ENCODE measurements around the gene CAPN7.
"Not testable (repeated sequence)": the region's sequence is repeated elsewhere in the genome, so short reads cannot be mapped to it uniquely, and the experiment has no call there.

Gene CAPN7

GRCh38 chr3:15205934-15206661, at the start of gene CAPN7:
CAPN7 (plus strand) TSS chr3:15206246; CDS start chr3:15206496, 250 bp downstream.
- no peak for DNase-seq

- no peak for DNase-seq
Observed at GRCh38 chr3:15157441-15157840, 48.6 kb upstream of the CAPN7 start.

- DNase-seq, result no peak
Observed at GRCh38 chr3:15159501-15160136, 46.4 kb upstream of the CAPN7 start.

GRCh38 chr3:15160662-15161061, 45.4 kb upstream of the CAPN7 start:
- DNase-seq, result no peak

- DNase-seq, result no peak
Observed at GRCh38 chr3:15161133-15161532, 44.9 kb upstream of the CAPN7 start.

GRCh38 chr3:15163656-15164055, 42.4 kb upstream of the CAPN7 start:
- not testable (repeated sequence) for DNase-seq

GRCh38 chr3:15164340-15164739, 41.7 kb upstream of the CAPN7 start:
- no peak for DNase-seq

GRCh38 chr3:15165061-15165460, 41.0 kb upstream of the CAPN7 start:
- DNase-seq, result no peak

GRCh38 chr3:15166391-15166790, 39.7 kb upstream of the CAPN7 start:
- not testable (repeated sequence) for DNase-seq

- no peak for DNase-seq
Observed at GRCh38 chr3:15171096-15171495, 35.0 kb upstream of the CAPN7 start.

- DNase-seq, result no peak
Observed at GRCh38 chr3:15172806-15173205, 33.2 kb upstream of the CAPN7 start.

- no peak for DNase-seq
Observed at GRCh38 chr3:15174953-15175352, 31.1 kb upstream of the CAPN7 start.

- DNase-seq, result no peak
Observed at GRCh38 chr3:15175605-15176004, 30.4 kb upstream of the CAPN7 start.

- DNase-seq, result no peak
Observed at GRCh38 chr3:15180042-15180611, 25.9 kb upstream of the CAPN7 start.

- no peak for DNase-seq
Observed at GRCh38 chr3:15181511-15181910, 24.5 kb upstream of the CAPN7 start.

GRCh38 chr3:15181963-15182362, 24.1 kb upstream of the CAPN7 start:
- no peak for DNase-seq

- no peak for DNase-seq
Observed at GRCh38 chr3:15183011-15183410, 23.0 kb upstream of the CAPN7 start.

- no peak for DNase-seq
Observed at GRCh38 chr3:15185404-15185803, 20.6 kb upstream of the CAPN7 start.

GRCh38 chr3:15186101-15186476, 20.0 kb upstream of the CAPN7 start:
- no peak for DNase-seq

GRCh38 chr3:15186477-15187164, 19.4 kb upstream of the CAPN7 start:
- DNase-seq, result not testable (repeated sequence)

- no peak for DNase-seq
Observed at GRCh38 chr3:15197340-15198029, 8.6 kb upstream of the CAPN7 start.

GRCh38 chr3:15198686-15199085, 7.4 kb upstream of the CAPN7 start:
- DNase-seq, result no peak

GRCh38 chr3:15199493-15200105, 6.4 kb upstream of the CAPN7 start:
- no peak for DNase-seq
